Inflammatory macrophage treated with lipopolysaccharide for 1 hour (primary cell): Measurements from ENCODE around the gene TTC16.

Experiments
- DNase-seq, 2 donors: peaks; one replicate each; pipeline ENCODE4 v3.0.0-alpha.2; 2020 to 2022

TTC16 gene, protein sequence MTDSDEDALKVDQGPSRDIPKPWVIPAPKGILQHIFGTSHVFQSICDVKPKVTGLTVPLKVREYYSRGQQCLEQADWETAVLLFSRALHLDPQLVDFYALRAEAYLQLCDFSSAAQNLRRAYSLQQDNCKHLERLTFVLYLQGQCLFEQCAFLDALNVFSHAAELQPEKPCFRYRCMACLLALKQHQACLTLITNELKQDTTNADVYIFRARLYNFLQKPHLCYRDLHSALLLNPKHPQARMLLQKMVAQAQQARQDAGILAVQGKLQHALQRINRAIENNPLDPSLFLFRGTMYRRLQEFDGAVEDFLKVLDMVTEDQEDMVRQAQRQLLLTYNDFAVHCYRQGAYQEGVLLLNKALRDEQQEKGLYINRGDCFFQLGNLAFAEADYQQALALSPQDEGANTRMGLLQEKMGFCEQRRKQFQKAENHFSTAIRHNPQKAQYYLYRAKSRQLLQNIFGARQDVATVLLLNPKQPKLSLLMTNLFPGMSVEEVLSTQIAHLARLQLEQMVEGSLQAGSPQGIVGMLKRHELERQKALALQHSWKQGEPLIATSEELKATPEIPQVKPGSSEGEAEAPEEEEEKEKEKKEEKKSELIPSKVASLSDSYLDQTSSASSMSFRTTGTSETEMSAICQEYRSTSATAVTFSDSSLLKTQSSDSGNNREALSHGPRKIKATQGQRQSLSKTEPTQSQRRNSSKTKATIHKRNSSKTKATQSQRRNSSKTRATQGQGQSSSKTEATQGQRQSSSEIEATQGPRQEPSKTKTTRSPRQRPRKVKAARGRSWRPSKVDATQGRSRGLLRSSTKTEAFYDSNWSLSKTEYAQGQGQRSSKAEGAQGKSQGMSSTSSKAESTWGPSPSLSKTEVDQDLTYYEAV

DNA sequence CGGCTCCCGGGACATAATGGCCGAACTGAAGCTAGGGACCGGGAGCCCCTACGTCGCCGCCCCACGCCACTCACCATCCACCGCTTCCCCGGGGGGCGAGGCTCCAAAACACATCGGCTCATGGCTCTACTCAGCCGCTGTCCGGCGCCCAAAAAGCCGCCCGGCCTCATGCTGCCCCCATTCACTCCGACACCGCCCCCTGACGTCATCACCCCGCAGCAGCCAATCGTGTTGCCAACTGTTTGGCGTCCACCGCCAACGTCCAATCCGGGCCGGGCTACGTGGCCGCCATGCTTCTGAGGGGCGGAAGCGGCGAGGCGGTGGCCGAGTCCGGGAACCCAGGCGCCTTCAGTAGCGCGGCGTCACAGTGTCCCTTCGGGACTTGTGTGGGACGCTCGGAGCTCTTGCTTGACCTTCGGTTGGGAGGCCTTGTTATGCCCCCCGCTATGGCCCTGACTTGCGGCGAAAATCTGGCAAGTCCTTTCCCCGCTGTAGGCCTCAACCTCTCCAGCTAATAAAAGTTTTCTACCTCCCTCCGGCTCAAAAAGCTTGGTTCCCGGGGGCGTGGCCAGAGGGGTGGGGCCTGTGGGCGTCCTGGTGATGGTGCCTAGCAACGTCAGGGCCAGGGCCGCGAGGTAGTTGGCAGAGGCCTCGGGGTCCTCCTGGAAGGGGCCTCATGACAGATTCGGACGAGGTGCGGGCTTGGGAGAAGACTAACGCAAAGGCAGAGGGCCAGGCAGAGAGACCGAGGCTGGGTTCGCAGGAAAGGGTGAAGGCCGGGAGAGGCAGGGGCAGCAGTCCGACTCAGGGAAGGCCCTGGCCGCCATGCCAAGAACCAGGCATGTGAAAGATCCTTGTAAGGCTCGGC, at the start of gene TTC16, which contains the start of gene PTRH1:
TSS of gene TTC16 (plus strand) at position 610 of the 868 bp plus-strand sequence. CDS start at position 677, 67 bp downstream.
TSS of gene PTRH1 (minus strand) at position 194 of the 868 bp plus-strand sequence. CDS start at position 170, 24 bp downstream.
- peak; percentile 95 to 98 for DNase-seq

DNA sequence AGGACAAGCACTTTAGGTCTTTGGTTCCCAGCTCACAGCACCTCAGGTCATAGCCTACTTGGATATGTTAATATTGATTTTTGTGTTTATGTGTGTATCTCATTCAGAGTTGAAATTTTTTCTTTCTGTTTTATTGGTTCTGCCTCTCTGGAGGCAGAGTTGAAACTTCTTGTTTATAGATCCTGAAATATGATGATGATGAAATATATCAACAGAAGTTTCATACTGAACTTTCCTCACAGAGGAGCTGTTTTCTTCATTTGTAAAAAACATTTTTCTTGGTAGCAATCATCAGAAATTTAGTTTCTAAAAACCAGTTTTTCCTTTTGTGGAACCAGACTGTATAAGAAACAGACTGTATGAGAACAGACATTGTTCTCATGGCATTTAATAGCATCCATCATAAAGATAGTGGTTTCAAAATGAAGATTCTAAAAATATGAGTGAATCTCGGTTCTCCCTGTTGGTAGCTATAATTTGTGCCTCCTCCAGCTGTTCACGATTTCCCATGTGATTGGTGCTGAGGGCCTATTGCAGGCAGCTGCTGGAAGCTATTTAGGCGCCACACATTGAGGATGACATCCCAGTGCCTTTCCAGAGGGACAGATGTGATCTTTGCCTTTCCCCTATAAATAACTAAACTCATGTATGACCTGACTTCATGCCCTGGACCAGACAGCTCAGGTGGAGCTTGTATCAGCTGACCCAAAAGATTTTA, 48.6 kb upstream of the TTC16 start:
- peak in 1 of 2 donors; percentile 3 for DNase-seq

DNA sequence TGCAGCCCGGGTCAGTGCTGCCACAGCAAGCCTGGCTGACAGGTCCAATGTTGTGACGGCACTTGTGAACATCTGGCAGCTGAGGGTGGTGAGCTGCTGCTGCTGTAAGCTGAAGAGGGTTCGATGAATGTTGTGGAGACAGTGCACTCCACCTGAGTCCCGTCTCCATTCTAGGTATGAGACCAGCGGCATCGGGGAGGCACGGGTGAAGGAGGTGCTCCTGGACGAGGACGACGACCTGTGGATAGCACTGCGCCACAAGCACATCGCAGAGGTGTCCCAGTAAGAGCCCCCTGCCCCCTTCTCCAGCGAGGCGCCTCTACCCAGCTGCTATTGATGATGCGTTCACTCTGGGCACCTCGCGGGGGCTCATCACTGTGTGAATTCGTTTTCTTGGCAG, 48.0 kb upstream of the TTC16 start:
- no peak for DNase-seq

DNA sequence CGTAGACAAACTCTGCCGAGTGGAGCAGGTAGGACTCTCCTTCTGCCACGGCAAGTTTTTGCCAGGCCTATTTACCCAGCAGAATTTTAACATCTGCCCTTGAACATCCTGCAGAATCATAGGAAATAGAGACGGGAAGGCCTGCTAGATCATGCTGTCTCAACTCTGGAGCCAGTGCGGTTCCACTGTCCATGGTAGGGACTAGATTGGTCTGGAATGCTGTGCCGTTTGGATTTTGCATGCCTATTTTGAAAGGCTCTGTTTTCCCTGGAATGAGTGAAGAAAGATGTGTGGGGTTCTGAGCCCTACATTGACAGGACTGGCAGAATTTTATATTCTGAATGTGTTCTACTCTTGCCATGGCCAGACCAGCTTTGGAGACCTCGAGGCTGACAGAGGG, 42.6 kb upstream of the TTC16 start:
- no peak for DNase-seq

DNA sequence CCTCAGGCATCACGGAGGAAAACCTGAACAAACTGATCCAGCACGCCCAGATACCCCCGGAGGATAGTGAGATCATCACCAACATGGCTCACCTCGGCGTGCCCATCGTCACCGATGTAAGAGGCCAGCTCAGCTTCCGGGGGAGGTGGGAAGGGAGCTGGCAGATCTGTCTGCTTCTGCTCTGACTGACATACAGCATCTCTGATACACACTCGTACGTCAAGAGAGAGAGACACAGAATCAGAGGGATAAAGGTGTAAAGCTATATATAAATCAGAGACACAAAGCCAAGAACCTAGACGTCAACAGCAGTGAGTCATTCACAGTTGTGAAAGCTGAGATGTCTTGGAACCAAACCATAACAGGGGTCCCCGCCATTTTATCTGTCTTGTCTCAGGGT, 39.2 kb upstream of the TTC16 start:
- DNase-seq, result no peak

DNA sequence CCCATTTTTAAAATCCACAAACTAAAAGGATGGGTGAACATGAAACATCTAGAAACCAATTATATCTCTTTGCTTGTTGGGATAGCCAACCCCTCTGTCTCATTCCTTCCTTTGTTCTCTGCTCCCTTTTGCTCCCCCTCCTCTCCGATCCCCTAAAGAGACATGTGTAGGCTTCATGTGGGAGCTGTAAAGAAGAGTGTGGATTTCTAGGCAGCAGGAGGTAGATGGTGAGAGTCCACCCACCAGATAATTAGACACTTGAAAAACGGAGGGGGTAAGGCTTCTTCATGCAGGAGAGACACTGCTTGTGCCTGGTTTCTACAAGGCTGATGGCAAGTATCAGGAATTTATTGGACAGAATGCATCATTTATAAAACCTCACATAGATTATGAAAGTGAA, 36.4 kb upstream of the TTC16 start:
- DNase-seq, result no peak

DNA sequence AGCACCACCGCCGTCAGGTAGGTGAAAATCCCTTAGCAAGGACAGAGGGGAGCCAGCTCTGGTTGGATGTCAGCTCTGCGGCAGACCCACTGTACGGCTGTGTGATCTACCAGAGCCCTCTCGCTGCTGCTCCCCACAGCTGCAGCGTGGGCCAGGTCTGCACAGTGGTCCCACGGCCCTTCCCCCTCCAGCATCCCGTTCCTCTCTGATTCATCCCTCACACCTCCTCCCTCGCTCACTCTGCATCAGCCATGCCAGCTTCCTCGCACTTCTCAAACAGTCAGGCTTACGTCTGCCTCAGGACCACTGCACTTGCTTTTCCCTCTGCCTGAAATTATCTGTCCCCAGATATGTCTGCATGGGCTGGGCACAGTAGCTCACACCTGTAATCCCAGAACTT, 35.7 kb upstream of the TTC16 start:
- no peak for DNase-seq

DNA sequence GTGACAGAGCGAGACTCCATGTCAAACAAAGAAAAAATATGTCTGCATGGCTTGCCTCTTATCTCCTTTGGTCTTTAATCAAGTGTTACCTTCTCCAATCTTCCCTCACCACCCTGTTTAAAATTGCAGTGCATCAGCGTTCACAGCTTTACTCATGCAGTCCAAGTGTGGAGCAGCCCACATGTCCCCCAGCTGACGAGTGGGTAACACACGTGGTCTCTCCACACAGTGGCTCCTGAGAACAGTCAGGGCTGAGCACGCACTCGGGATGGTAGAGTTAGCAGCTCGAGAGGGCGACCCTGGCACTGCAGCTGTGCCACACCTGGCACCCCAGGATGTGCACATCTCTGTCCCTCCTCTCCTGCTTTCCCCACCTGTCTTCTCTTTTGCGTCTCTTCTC, 35.0 kb upstream of the TTC16 start:
- DNase-seq, result no peak

DNA sequence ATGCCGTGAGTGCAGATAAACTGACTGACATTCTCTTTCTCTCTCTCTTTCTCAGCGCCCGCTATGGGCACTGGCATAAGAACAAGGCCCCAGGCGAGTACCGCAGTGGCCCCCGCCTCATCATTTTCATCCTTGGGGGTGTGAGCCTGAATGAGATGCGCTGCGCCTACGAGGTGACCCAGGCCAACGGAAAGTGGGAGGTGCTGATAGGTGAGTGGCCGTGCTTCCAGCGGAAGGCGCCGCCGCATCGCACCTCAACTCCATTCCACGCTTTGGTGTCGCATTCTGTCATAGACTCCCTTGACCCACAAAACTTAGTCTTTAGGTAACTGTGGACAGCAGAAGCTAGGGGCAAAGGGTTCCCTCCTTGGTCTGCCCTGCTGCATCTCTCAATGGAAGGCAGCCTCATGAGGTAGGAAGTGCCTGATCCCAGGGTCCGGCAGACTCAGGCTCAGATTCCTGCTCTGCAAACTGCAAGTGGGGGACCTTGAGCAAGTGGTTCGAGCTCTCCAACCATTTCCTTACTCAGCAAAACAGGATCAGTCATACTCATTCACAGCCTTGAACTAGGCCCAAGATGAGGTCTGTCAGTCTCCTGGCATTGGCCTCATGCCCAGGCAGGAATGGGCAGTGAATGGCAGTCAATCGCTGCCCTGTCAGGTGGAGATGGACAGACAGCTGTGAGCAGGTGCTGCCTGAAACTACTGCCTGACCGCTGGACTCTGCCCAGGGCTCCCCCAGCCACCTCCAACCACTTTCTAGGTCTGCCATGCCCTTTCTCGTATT, 33.3 kb upstream of the TTC16 start:
- no peak for DNase-seq

DNA sequence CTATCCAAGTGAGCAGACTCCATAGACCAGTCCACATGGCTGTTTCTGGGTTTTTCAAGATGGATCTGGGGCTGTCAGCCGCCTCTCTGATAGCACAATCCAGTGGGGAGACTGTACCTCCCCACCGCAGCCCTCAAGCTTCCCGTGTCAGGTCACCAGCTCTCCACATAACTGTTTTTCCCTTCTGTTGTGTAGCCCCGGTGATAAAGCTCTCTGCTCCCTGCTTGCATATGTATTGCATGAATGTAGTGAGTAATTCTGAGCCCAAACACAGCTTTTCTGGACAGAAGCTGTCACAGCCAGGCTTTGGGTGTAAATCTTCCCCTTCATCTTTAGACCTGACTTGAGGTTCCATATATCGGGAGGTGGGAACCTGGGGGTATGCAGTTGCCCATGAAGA, 32.2 kb upstream of the TTC16 start:
- DNase-seq, result no peak

DNA sequence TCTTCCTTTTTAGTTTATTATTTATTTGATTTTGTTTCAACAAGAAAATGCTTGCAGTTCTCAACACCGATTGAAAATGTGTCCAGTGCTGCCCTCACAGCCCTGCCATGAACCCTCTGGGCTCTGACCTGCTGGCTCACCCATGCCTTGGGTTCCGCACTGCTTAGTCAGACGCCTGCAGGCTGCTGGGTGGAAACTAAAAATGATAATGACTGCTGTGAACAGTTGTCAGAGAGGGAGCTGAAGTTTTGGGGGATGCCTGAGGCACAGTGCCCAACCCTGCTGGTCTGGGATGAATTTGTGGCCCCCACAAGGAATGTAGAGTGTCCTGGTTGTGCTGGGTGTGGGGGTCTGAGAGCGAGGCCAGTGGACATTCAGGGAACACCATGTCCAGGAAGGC, 31.3 kb upstream of the TTC16 start:
- DNase-seq, result no peak

DNA sequence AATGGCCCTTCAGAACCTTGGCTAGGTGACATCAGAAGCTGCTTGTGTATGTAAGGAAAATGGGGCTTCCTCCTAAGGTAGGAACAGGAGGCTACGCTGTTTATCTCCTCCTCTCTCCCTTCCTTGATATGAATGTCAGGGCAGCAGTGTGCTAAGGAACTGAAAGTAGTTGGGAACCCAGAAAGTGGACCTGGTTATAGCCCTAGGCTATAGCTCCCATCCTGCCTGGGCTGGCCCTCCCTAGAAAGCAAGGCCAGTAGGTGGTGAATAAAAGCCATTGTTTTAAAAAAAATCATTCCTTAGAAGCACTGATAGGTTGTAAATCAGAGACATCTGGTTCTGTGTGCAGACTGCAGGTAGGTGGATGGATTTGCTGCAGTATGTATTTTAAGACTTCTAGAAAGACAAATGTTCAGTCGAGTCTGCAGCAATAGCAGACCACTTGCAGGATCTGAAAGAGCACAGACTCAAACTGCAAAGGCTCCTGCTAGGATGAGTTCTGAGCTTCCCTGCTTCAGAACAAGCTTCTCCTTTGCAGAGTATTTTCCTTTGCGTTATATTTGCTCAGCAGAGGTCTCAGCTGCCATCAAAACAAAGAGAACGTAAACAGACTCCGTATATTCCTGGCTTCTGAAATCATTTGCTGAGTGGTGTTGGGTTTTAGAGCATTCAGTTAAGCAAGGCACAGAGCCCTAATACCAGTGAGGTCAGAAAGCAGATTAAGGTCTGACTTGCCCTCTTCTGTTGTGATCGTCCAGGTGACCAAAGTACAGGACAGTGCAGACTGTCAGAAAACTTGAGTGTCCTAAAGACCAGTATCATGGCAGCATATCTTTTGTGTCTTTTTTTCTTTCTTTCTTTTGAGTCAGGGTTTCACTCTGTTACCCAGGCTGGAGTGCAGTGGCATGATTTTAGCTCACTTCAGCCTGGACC, 29.2 kb upstream of the TTC16 start:
- DNase-seq, result no peak

DNA sequence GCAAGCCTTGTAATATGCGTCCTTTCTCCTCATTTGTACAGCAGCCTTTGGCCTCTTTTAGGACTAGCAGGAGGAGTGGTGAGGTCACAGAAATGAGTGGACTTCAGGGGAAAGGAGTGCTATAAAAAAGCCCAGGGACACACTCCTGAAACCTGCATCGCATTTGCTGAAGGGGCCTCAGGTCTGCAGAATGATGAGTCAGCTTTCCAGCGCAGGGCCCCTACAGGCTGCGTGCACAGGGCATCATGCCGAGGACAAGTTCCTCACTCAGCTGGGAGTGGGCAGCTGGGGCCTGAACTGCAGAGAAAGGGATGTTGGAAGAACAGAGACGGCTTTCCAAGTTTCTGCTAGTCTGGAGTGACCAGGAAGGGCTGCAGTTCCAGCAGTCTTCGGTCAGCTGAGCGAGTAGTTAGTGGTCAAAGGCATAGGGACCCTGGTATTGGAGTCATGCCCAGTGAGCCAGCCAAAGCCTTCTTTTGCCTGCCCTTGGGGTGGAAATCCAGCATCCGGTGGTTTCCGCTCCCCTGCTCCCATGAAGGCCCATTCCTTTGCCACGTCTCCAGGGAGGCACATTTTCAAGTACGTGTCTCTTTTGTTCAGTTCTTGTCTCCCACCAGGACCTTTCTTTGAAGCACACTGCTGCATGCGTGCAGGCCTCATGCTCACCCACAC, 26.4 kb upstream of the TTC16 start:
- no peak for DNase-seq

DNA sequence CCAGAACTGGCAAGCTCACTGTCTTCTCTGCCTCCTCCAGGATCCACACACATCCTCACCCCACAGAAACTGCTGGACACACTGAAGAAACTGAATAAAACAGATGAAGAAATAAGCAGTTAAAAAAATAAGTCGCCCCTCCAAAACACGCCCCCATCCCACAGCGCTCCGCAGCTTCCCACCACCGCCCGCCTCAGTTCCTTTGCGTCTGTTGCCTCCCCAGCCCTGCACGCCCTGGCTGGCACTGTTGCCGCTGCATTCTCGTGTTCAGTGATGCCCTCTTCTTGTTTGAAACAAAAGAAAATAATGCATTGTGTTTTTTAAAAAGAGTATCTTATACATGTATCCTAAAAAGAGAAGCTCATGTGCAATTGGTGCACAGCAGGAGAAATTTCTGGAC, 25.1 kb upstream of the TTC16 start:
- no peak for DNase-seq

DNA sequence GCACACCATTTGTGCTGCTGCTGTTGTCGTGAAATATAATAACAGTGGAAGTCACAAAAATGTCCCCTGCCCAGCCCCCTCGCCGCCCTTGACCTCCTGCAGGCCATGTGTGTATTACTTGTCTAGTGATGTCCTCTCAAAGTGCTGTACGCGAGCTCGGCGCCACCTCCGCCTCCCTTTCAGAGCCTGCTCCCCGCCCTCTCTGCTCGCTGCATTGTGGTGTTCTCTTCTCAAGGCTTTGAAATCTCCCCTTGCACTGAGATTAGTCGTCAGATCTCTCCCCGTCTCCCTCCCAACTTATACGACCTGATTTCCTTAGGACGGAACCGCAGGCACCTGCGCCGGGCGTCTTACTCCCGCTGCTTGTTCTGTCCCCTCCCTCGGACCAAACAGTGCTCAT, 23.8 kb upstream of the TTC16 start:
- DNase-seq, result no peak

DNA sequence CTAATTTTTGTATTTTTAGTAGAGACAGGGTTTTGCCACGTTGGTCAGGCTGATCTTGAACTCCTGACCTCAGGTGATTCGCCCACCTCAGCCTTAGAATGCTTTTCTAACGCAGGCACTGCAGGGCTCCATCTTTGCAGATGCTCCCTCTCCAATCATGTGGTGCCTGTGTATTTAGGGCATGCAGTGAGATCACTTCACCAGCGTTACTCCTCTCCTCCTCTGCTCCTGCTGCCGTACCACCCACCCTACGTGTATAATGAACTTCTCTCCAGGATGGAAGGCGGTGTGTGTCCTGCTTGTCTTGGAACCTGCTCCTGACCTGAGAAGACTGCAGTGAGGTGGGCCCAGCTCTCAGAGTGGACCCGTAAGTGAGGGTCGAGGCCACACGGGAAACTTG, 22.7 kb upstream of the TTC16 start:
- no peak for DNase-seq

DNA sequence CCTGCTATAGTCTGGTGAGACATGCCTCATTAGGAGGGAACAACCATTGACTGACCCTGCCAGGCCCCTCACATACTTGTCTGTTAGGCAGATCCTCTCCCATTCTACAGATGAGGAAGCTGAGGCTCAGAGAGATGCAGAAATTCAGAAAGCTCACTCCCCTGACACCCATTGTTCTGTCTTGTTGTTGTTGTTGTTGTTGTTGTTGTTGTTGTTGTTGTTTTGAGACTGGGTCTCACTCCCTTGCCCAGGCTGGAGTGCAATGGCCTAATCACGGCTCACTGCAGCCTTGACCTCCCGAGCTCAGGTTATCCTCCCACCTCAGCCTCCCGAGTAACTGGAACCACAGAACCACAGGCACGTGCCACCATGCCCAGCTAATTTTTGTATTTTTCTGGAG, 22.2 kb upstream of the TTC16 start:
- no peak for DNase-seq

DNA sequence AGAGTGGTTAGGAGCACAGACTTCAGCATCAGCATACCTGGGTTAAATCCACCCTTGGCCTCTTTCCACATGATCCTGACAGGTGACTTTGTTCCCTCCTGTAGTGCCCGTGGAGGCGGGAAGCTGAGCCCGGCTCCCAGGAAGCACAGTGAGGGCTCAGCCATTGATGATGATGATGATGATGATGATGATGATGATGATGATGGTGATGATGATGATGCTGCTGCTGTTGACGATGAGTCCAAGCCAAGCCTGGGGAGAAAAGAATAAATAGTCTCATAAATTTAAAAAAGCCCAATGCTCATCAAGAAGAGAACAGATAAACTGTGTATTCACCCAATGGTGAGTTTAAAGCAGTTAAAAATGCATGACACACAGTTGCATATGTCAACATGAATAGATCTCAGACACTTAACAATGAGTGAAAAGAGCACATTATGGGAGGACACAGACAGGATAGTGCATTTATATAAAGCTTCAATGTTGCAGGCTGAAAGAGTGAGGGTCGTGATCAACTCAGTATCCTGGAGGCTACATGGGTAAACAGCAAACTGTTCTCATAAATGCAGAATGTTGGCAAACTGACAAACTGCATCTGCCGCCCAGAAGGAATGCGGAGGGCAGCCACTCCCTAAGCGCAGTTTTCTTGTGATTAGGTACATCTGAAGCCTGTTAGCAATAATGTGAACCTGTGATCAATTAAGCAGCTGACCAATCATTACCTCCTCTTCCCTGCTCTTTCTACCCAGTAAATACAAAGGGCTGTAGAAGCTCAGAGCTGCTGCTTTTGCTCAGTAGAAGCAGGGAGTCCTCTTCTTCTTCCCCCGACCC, 20.8 kb upstream of the TTC16 start:
- no peak for DNase-seq

DNA sequence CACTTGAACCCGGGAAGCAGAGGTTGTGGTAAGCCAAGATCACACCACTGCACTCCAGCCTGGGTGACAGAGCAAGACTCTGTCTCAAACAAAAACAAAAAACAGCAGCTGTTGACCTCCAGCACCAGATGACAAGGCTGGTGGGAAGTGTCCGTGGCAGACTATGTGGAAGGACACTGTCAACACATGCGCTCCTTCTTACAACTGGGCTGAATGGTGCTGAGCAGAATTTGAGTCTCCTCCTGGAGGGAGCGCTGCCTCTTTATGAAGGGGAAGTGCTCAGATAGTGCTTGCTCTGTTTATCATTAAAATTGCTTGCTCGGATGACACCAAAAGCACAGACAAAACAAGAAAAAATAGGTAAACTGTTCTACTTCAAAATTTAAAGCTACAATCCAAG, 18.3 kb upstream of the TTC16 start:
- no peak for DNase-seq
